ENCODE measurements around the gene GJD2.

DNA sequence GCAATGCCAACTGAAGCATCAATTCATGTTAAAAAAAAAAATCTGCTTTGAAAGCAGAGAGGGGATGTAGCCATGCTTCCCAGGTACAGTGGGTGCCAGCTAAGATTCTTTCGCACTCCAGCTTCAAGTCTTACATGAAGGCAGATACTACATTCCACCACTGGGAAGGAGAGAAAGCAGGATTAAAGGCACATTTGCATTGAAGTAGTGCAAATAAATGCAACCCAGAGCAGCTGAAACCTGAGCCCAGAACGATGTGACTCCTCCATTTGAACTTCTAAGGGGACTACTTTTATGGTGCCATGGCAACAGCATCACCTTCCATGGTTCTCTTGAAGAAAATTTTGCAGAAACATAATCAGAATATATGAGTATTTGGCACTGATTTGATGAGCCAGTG, 19.1 kb upstream of the GJD2 start:
- TF ChIP-seq CTCF (IDR thresholded peaks at IDR 0.05; ENCODE audit: low read depth, low read length, missing input control) (no peak), TAF1 (conservative IDR thresholded peaks at IDR 0.05) (no peak), JUND (IDR thresholded peaks at IDR 0.05) (no peak), HNF4G (IDR thresholded peaks at IDR 0.05) (no peak), NR2F2 (IDR thresholded peaks at IDR 0.05) (no peak), YY1 (IDR thresholded peaks at IDR 0.05) (no peak), SP1 (IDR thresholded peaks at IDR 0.05) (no peak), GABPA (IDR thresholded peaks at IDR 0.05 in 1 of 2, conservative IDR thresholded peaks at IDR 0.05 in 1 of 2) (no peak), EGR1 (IDR thresholded peaks at IDR 0.05; ENCODE audit: low read depth in 2 of 2) (no peak), RAD21 (IDR thresholded peaks at IDR 0.05) (no peak), HNF4A (conservative IDR thresholded peaks at IDR 0.05) (no peak)
- TF ChIP-seq, protein P1, sequence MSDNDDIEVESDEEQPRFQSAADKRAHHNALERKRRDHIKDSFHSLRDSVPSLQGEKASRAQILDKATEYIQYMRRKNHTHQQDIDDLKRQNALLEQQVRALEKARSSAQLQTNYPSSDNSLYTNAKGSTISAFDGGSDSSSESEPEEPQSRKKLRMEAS (IDR thresholded peaks at IDR 0.05), result no peak
